GM06990 (cell line): ENCODE data around the gene ATP6V0E1.

ENCODE experiments used
- DNase-seq: peaks from one replicate; pipeline ENCODE4 v3.0.0-alpha.2; 2011; ENCODE audit not compliant: insufficient read length; ENCODE audit errors: extremely low read depth
- H3K27me3 ChIP-seq: replicated peaks from 2 replicates; pipeline ENCODE4 v1.6.0; 2011; ENCODE audit warnings: low read length; ENCODE audit not compliant: control insufficient read depth, insufficient read depth
- H3K36me3 ChIP-seq: 2 replicates; pipeline ENCODE4 v1.5.1; 2011; ENCODE audit warnings: low read length; ENCODE audit not compliant: control insufficient read depth, insufficient read depth
- H3K4me3 ChIP-seq: replicated peaks from 2 replicates; pipeline ENCODE4 v1.5.1; 2011; ENCODE audit warnings: low read depth, mild to moderate bottlenecking, control low read depth, low read length
- TF ChIP-seq, protein P1 (sequence below): IDR thresholded peaks from 2 replicates; pipeline ENCODE4 v1.5.1; 2011; ENCODE audit warnings: low read length, control low read depth, mild to moderate bottlenecking, inconsistent platforms; ENCODE audit not compliant: insufficient read depth, poor library complexity, severe bottlenecking

The ATP6V0E1 gene

DNA sequence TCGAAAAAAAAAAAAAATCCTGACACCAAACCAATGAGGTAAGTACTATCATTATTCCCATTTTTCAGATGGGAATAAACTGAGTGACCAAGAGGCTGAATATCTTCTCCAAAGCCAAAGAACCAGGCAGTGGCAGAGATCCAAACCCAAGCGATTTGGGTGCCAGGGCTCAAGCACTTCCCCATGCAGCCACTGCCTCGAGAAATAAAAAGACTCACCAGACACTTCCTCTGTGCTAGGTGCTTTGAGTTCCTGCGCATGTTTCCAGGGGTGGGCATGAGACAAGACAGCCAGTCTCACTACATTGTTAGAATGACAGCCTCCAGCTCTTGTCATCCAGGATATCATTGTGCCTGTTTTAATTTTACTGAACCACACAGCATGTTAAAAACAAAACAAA, 26.6 kb upstream of the ATP6V0E1 start:
- TF ChIP-seq, protein P1, sequence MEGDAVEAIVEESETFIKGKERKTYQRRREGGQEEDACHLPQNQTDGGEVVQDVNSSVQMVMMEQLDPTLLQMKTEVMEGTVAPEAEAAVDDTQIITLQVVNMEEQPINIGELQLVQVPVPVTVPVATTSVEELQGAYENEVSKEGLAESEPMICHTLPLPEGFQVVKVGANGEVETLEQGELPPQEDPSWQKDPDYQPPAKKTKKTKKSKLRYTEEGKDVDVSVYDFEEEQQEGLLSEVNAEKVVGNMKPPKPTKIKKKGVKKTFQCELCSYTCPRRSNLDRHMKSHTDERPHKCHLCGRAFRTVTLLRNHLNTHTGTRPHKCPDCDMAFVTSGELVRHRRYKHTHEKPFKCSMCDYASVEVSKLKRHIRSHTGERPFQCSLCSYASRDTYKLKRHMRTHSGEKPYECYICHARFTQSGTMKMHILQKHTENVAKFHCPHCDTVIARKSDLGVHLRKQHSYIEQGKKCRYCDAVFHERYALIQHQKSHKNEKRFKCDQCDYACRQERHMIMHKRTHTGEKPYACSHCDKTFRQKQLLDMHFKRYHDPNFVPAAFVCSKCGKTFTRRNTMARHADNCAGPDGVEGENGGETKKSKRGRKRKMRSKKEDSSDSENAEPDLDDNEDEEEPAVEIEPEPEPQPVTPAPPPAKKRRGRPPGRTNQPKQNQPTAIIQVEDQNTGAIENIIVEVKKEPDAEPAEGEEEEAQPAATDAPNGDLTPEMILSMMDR = no peak
- DNase-seq = no peak

DNA sequence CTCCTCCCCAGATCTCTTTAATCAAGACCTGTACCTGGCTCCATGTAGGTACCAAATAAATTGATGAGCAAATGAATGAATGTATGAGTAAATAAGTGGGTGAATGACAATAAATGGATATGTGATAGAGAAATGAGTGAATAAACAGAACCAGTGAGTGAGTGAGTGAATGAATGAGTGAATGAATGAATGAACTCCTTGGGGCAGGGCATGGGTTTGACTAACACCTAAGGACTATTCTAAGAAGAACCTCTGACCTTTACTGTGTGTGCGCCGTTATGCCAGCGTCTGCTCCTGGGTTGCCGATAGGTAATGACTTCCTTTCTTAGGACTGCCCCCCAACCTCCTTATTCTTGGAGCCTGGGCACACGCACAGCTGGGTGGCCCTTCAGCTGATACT, 26.1 kb upstream of the ATP6V0E1 start:
- no peak overlapping the region for H3K4me3 ChIP-seq
- no peaks in the 10 kb centered on the region for H3K27me3 ChIP-seq

More for the DNA sequence above, 26.6 kb upstream of the ATP6V0E1 start:
- Histone ChIP-seq H3K27me3 (no peaks in the 10 kb centered on the region), H3K36me3 (no peaks in the 10 kb centered on the region; the same call in 1 of the 2 replicates), H3K4me3 (no peak overlapping the region)

DNA sequence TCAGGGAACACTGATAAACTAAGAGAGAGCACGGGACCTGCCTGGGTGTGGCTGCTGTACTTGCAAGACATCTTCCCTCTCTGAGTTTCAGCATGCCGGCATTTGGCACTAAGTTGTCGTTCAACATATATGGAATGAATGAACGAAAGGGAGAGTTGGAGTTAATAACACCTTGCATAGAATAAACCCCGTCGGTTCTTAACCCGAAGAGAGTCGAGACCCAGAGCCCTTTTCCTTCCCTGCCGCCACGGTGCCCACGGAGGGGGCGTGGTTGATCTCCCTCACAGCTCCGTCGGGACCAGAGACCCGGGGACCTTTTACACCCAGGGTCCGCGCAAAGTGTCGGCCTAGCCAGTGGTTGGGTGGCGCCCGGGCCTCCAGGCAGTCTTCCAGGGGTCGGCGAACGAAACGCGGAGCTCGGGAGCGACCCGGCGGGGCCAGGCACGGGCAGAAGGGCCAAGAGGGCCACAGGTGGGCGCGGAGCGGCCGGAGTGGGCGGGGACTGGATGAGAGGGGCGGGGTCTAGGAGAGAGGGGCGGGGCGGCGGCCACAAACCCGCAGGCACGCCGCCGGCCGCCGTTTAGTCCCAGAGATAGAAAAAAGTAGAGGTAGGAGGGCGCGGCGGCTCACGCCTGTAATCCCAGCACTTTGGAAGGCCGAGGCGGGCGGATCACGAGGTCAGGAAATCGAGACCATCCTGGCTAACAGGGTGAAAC, 25.1 kb upstream of the ATP6V0E1 start:
- Histone ChIP-seq H3K4me3 (peak overlapping the region; percentile 100), H3K27me3 (no peaks in the 10 kb centered on the region), H3K36me3 (no peaks in the 10 kb centered on the region; the same call in 1 of the 2 replicates)
- TF ChIP-seq, protein P1 = no peak
- peak; percentile 81 for DNase-seq

More for the DNA sequence above, 26.1 kb upstream of the ATP6V0E1 start:
- TF ChIP-seq, protein P1 = no peak
- no peak for DNase-seq
- no peaks in the 10 kb centered on the region; the same call in 1 of the 2 replicates for H3K36me3 ChIP-seq

DNA sequence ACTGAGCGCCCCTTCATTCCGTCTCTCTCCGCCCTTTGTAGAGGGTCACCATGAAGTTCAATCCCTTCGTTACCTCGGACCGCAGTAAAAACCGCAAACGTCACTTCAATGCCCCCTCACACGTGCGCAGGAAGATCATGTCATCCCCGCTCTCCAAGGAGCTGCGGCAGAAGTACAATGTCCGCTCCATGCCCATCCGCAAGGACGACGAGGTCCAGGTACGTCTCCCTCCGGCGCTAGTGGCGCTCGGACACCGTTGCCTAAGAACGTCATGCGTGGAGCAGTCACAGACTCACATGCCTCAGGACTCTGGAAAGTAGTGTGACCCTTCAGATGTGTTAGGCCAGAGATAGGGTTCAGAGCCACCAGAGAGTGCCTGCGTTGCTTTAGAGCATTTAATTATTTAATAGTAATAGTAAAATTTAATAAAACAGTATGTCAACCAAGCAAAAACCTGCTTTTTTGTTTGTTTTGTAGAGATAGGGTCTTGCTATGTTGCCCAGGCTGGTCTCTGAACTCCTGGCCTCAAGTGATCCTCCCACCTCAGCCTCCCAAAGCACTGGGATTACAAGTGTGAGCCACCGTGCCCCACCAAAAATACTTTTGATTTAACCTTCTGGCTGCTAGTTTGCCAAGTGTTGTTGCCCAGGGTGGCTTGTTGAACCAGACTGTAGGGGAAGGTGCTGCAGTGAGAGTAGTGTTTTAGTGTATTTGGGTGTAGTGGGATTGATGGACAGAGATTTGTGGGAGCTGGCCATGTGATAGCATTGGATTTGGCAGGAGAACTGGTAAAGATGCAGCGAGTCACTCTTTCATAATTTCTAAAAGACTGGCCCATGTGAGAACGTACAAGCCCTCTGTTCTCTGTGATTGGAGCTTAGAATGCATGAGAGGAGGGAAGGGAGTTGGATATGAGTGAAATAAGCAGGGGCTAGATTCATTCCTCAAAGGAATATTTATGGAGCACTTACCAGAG, 23.5 kb upstream of the ATP6V0E1 start:
- Histone ChIP-seq H3K36me3 (no peaks in the 10 kb centered on the region; the same call in 1 of the 2 replicates), H3K4me3 (peak overlapping the region; percentile 100), H3K27me3 (no peaks in the 10 kb centered on the region)
- no peak for DNase-seq
- TF ChIP-seq, protein P1 = no peak

DNA sequence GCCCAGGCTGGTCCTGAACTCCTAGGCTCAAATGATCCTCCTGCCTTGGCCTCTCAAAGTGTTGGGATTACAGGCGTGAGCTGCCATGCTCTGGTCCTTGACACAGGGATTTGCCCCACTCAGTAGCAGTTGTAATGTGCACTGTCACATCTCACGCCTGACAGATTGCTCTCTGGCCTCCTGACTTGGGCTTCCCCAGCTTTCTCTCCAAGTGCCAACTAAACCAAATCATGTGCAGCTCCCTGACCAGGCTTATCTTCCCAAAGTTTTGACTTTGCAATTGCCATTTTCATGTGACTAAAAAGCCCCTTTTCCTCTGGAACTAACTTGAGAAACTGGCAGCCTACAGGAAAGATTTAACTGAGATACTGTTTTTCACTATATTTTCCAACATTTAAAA, 13.7 kb upstream of the ATP6V0E1 start:
- H3K27me3 ChIP-seq = no peaks in the 10 kb centered on the region
- TF ChIP-seq, protein P1 = no peak
- H3K36me3 ChIP-seq = peaks cover 6% of the 10 kb centered on the region; the same call in 1 of the 2 replicates

More for the DNA sequence above, 13.7 kb upstream of the ATP6V0E1 start:
- DNase-seq = no peak
- no peak overlapping the region for H3K4me3 ChIP-seq
